ENCODE measurements around the gene UXS1. TPM values are rescaled to one million over a fixed set of nuclear protein-coding genes. Genes with fewer than 3 reads are reported as not detected.
"Not testable (repeated sequence)": the region's sequence is repeated elsewhere in the genome, so short reads cannot be mapped to it uniquely, and the experiment has no call there.

Gene UXS1
- total and polyA plus RNA-seq, 7 donors, result 8.4 to 59.8 (median 21.3) TPM

DNA sequence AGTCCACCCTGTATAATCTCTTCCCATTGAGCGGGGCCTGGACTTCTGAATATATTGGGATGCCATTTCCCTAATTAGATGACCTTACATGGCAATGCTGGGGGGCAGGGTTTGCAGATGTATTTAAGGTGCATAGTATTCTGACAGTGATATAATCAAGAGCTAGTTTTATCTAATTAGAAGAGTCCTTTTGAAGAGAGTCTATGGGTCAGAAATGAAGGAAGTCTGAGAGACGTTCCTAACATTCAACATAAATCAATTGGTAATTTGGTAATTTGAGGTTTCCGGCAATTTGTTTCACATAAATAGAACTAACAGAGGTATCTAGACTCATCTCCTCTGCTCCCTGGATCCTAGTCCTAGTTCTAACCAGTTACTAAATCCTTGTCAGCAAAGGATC, 25.7 kb upstream of the UXS1 start:
- H3K27me3 ChIP-seq, result no peaks in the 10 kb centered on the region
- no peak for DNase-seq
- H3K4me3 ChIP-seq, result no peak overlapping the region
- no peaks in the 10 kb centered on the region for H3K4me1 ChIP-seq
- no peak for TF ChIP-seq CTCF (IDR thresholded peaks at IDR 0.05)
- TF ChIP-seq EP300 (IDR thresholded peaks at IDR 0.05), result no peak
- no peak for TF ChIP-seq POLR2A (IDR thresholded peaks at IDR 0.05)
- TF ChIP-seq POLR2AphosphoS5 (IDR thresholded peaks at IDR 0.05), result no peak
- H3K9me3 ChIP-seq, result no peaks in the 10 kb centered on the region
- 89% methylated on average over 3 of the region's 3 CpGs for WGBS, 2 donors
- H3K36me3 ChIP-seq, result no peaks in the 10 kb centered on the region
- intact Hi-C loops (cut with DNase I), result no loop called here
- no peak overlapping the region for H3K27ac ChIP-seq

GRCh38 chr2:106219157-106219556, 25.1 kb upstream of the UXS1 start:
- H3K4me1 ChIP-seq; H3K27ac ChIP-seq; intact Hi-C loops (cut with DNase I); H3K9me3 ChIP-seq; DNase-seq; H3K4me3 ChIP-seq; H3K36me3 ChIP-seq; H3K27me3 ChIP-seq: not testable (repeated sequence)
- WGBS, 2 donors, result 93 to 95% methylated on average over 5 to 6 of the region's 8 CpGs

GRCh38 chr2:106208874-106209273, 14.8 kb upstream of the UXS1 start:
- H3K27me3 ChIP-seq, result no peaks in the 10 kb centered on the region
- intact Hi-C loops (cut with DNase I), result no loop called here
- TF ChIP-seq POLR2AphosphoS5 (IDR thresholded peaks at IDR 0.05) (no peak), CTCF (IDR thresholded peaks at IDR 0.05) (no peak)
- H3K36me3 ChIP-seq, result no peaks in the 10 kb centered on the region
- no peak overlapping the region for H3K27ac ChIP-seq
- no peak overlapping the region for H3K4me3 ChIP-seq
- no peak for DNase-seq
- H3K4me1 ChIP-seq, result no peaks in the 10 kb centered on the region
- 78 to 84% methylated on average over 2 of the region's 2 CpGs for WGBS, 2 donors
- H3K9me3 ChIP-seq, result no peaks in the 10 kb centered on the region

- H3K36me3 ChIP-seq, result no peaks in the 10 kb centered on the region
- TF ChIP-seq CTCF (IDR thresholded peaks at IDR 0.05) (no peak), POLR2A (IDR thresholded peaks at IDR 0.05) (no peak), EP300 (IDR thresholded peaks at IDR 0.05) (no peak), POLR2AphosphoS5 (IDR thresholded peaks at IDR 0.05) (no peak)
- H3K4me3 ChIP-seq, result no peak overlapping the region
- no peak for DNase-seq
- H3K27ac ChIP-seq, result no peak overlapping the region
- H3K9me3 ChIP-seq, result no peaks in the 10 kb centered on the region
- H3K27me3 ChIP-seq, result no peaks in the 10 kb centered on the region
- no peaks in the 10 kb centered on the region for H3K4me1 ChIP-seq
- intact Hi-C loops (cut with DNase I), result no loop called here
- 93 to 95% methylated on average over 1 of the region's 1 CpG for WGBS, 2 donors
Observed at GRCh38 chr2:106208399-106208798, 14.3 kb upstream of the UXS1 start.

- Histone ChIP-seq H3K36me3 (no peaks in the 10 kb centered on the region), H3K9me3 (no peaks in the 10 kb centered on the region), H3K27me3 (no peaks in the 10 kb centered on the region), H3K4me1 (no peaks in the 10 kb centered on the region), H3K4me3 (no peak overlapping the region), H3K27ac (no peak overlapping the region)
- WGBS, 2 donors, result 88 to 92% methylated on average over 2 of the region's 2 CpGs
- TF ChIP-seq CTCF (IDR thresholded peaks at IDR 0.05) (no peak), EP300 (IDR thresholded peaks at IDR 0.05) (no peak), POLR2AphosphoS5 (IDR thresholded peaks at IDR 0.05) (no peak), POLR2A (IDR thresholded peaks at IDR 0.05) (no peak)
- no peak for DNase-seq
- intact Hi-C loops (cut with DNase I), result no loop called here
Observed at GRCh38 chr2:106207246-106207645, 13.1 kb upstream of the UXS1 start.

All from sigmoid colon (tissue), 7 donors.